ENCODE results near the gene ALDH1L1.

The ALDH1L1 gene

DNA sequence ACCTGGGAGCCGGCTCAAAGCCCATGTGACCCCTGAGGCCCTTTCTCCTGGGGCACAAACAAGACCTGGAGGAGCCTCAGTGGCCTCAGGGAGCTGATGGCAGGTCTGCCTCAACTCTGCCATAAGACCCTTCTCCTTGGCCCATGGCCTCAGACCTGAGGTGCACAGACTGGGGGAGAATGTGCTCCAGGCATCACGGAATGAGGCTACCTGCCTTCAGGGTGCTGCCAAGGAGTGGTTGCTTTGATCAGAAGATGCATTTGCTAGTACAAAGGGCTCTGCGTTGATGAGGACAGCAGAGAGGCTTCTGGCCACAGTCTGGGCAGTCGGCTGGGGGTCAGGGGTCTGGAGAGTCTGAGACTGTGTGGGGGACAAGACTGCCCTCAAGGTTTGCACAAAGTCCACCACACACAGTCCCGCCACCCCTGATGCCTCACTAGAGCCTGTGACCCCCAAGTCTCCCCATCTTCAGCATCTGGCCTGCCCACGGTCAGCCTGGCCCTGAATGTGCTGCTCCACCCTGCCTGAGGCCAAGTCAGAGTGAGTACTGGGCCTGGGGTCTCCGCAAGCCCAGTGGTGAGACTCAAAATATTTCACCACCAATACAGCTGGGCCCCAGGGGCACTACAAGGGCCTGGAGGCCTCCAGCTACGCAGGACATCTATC lies 26.6 kb downstream of the ALDH1L1 start:
- DNase-seq = no peak

DNA sequence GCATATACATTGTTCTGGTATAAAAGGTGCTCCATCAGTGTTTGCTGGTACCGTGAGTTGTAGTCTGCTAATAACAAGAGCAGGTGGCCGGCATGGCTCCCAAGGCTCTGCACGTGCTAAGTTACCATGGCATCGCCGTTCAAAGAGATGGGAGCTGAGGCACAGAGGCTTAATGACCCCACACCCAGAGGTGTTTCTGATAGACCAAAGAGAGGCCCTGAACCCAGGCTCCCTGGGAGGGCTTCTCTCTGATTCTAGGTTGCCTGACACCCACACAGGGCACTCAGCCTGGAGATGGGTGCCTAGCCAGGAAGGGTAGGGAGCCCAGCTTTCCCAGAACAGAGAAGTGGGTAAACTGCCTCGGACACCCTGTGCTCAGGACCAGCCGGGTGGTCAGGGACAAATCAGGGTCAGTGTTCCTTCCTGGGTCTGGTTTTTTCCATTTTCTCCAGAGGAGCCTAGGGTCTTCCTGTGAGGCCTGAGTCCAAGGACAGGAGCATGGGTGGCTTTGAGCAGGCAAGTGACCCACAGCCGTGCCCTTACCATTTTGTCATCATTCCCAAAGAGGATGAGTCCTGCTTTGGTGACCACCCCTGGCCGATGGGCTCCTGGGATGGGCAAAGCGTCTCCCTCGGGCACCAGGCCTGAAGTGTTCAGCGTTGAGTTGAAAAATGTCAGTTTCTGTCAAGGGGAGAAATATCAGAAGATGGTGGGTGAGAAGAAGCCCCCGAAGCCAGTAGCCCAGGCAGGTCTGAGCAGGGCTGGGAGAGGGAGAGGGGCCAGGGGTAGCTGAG lies 27.3 kb downstream of the ALDH1L1 start:
- DNase-seq = no peak

DNA sequence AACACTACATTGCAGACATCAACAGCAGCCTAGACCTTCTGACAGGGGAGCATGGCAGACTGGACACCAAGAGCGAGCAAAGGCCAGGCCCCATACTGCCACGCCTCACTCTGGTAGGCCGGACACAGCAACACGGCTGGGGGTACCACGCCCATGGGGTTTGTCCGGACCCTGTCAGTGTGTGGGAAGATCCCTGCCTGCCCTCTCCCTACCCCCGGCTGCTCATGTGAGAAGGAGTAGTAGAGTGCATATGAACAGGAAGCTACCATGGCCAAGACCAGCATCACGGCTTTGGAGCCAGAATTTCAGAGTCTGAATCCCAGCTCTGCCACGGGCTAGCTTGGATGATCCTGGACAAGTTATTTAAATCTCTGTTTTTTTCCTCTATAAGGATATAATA lies 27.9 kb downstream of the ALDH1L1 start:
- no peak for DNase-seq

DNA sequence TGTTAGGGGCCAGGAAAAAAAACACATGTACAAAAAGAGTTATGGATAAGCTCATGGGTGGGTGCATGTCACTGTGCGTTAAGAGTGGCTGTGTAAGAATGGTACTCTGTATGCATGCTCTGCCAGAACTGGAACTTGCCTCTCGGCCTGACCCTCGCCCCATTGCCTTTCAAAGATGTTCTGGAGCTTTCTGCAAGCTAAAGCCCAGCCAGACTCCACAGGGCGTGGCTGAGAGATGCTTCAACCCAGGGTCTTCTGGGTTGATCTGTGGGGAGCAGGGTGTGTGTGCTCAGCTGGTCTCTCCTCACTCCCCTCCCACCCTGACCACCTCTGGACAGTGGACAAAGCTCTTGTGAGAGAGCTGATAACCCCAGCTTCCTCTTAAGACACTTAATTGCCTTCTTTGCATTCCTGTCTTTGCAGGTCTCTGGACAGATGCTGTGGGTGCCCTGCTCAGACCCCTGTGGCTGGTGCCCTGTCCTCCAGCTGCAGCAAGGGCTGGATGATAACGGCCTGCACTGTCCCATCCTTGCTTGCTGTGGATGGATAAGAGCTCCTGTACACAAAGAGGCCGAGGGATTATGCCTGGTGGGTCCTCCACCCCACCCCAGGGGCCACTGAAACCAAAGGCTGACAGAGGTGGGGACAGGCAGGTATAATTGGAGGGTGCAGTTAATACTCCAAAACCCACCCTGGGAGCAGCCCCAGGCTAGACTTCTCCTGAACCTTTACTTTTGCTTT lies 28.7 kb downstream of the ALDH1L1 start:
- no peak for DNase-seq

DNA sequence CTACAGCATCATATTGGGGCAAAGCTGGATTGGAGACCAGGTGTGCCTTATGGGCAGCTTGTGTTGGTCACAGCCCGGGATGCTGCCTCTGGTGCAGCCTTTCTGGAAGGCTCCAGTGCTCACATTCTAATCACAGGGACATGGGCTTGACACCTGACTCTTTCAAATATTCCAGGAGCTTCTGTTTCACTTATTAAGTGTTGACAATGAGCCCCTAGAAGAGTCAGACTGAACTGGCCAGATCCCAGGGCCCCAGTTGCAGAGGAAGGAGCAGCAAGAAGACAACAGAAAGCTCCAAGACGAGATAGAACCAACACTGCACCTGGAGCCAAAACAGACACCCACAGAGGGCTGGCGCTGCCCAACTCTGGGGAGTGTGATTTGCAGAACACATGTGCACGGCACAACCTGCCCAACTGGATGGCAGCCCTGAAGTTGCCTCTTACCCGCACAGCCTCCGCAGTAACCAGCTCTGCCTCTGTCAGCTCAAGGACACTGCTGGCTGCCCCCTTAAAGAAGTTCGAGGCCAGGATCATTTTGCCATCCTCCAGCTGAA lies 30.3 kb downstream of the ALDH1L1 start:
- DNase-seq = no peak

DNA sequence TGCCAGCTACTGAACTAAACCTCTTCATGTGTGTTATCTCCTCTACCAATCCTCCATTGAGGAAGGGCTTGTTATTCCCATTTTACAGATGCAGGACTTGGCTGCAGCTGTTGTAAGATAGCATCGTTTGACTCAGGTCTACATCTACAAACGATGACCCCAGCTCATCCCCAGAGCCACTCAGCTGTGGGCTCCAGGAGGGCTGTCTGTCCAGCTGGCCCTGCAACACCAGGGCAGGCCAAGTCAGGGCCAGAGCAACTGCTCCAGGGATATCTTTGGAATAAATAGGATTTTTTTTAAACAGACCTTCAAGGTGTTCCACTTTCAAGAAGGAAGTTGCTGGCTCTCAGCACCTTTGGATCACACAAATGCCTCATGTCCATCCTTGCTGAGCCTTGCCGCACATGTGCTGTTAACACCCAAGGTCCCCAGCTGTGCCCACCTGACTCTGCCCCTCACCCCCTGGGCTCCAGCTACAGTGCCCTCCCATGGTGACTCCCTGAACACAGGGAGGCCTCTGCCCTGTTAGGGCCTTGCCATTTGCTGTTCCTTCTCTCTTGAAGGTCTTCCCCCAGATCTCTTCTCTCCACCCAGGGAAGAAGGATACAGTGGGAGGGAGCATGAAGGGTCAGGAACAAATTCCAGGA lies 31.0 kb downstream of the ALDH1L1 start:
- DNase-seq = no peak

DNA sequence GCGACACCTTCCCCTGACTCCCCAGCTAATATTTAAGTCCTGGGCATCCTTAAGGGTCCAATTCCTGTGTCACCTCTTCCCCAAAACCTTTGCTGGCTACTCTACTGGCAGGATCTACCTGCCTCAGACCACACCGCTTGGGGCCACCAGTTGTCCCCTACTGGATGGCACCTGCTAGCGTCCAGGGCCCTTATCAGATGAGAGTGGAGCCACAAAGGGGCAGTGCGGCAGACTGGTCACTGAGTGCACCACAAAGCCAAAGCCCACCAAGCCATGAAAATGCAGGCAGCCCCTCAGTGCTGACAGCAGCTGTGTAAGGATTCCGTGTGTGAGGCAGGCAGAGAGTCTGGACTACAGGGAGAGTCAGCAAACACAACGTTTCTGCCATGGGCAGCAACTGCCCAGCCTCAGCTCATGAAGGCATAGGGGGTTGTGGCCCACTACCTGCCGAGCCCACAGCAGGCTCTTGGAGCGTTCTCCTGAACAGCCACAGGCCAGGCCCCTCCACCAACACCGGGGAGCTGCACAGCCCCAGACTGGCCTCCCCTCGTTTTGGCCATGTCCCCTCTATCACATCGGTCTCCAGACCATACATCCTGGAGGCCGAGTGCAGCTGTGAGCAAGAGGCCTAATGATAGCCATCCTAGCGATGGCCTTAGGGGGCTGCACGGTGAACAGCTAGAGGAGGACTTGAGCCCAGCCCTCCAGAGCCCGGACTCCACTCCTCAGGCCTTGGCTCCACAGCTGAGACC lies 32.3 kb downstream of the ALDH1L1 start:
- DNase-seq = no peak

DNA sequence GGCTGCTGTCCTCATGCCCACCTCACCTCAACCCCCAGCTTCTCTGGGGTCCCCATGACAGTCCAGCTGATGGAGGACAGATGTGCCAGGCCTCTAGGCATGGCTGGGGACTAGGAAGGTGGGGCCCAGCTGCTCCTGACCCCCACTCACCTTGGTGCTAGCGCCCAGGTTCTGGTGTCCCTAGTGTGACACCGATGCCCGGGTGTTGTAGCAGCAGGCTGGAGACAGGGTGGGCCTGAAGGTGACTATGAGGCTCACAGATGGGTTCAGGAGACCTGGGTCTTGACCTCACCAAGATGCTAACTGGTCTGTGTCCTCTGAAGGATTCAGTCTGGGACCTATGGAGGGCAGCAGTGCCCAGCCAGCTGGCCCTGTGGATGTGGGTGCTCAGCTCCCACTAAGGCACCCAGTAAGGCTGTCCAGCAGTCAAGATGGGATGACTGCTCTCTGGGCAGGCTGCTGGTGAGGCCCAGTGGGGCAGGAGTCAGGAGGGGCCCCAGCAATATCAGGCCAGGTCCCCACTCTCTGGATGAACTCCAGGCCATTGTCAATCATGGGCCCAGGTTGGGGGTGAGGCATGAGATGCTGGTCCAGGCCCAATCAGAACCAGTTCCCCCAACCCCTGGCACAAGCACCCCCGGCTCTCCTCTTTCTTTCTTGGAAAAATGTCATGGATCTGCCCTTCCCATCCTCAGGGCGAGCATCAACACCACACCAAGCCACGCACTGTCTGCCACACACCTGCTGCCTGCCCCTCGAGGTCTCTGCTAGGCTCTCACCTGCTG lies 33.0 kb downstream of the ALDH1L1 start:
- no peak for DNase-seq

DNA sequence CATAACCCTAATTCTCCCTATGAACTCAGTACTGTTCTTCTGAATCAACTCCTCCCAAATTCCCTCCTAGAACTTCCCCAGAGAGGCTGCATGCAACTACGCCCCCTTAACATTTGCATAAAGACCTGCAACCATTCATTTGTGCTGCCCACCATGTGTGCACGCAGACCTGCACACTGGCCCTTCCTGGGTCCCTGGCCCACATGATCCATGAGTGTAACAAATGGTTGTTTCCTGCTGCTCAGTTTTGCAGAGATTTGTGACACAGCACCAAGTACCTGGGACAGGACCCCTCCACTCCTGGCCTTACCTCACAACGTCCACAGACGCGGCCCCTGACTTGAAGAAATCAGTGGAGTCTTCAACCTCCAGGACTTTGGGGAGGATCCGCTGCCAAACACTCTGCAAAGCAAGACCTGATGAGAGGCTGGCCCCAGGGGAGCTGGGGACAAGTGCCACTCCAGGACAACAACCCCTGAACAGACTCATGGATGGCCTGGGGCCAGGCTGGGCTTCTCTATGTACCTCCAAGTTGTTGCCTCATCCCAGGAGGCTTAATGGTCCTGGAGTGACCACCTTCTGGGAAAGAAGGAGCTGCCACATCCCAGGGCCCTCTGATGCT lies 33.8 kb downstream of the ALDH1L1 start:
- DNase-seq = no peak

DNA sequence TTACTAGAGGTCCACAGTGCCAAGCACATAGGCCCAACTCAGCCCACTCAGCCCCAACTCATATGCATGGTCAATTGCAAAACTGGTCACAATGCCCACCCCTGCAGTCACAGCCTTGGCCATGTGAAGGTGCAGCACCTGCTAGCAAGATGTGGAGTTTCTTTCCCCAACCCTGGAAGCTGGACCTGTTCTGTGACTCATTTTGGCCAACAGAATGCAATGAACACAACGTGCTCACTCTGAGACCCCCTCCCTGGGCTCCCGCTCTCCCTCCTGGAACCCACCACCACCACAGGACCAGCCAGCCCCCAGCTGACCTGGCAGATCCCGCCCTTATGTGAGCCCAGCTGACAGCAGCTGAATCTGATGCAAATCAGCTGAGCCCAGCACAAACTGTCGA lies 34.4 kb downstream of the ALDH1L1 start:
- no peak for DNase-seq

DNA sequence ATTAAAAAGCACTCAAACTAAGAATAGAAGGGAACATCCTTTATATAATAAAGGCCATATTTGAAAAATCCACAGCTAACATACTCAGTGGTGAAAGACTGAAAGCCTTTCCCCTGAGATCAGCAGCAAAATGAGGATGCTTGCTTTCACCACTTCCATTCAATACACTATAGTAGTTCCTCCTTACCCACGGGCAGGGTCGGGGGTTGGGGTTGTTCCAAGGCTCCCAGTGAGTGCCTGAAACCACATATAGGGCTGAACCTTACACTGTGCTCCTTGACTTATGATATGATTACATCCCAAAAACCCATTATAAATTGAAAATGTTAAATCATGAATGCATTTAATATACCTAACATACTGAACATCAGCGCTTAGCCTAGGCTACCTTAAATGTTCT lies 37.7 kb downstream of the ALDH1L1 start:
- DNase-seq = no peak

DNA sequence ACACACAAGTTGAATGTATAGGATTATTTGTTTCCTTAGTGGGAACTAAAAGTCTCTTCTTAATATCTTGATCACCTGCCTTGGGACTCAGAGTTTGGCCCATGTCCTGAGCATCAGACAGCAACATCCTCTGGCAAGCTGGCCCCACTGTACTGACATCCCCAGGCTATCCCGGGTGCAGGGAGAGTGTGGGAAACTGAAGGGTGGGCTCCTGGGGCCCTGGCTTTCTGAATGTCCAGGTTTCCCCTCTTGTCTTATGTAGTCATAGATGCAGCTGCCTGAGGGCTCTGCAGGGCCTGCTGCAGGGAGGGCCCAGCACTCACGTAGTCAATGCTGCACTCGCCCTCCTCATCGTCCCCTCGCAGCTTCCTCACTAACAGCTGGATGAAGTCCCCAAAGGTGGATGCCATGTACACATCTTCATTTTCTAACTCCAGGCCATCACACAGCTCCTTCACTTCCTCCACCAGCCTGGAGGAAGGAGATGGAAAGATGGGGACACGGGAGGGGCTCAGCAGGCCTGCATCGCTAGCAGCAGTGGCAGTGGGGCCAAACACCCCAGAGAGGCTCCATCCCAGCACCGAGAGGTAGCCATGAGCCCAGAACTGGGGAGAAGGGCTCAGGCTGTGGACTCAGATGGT lies 42.8 kb downstream of the ALDH1L1 start:
- DNase-seq = no peak

DNA sequence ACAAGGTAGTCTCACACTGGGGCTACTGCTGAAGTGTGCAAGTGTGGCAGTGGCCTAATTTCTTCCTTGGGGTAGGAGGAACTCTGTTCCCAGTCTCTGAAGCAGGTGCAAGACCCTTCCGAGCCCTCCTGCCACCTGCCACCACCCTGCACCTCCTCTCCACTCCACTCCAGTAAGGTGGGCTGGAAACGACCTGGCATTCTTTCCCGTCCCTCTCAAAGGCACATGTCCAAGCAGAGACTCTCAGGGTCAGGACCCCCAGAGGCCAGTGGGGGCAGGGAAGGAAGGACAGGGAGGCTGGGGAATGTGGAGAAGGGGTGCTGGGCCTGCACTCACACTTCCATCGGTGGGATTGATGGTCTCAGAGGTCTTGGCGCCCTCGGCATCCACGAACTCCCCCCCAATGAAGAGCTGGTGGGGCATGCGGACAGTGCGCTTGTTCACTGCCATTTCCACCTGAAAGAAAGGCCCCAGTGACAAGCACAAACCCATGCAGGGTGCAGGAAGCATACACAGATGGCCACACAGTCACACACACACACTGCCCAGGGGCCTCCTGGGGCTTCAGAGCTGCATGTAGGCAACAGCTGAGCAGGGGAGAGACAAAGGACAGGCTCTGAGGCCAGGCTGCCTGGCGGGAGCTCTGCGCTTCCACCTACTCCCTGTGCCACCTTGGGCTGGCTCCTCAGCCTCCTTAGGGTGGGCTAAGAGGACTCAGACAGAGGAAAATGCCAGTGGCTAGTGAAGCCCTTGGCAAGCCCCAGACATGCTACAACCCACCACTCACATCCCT lies 43.8 kb downstream of the ALDH1L1 start:
- no peak for DNase-seq

DNA sequence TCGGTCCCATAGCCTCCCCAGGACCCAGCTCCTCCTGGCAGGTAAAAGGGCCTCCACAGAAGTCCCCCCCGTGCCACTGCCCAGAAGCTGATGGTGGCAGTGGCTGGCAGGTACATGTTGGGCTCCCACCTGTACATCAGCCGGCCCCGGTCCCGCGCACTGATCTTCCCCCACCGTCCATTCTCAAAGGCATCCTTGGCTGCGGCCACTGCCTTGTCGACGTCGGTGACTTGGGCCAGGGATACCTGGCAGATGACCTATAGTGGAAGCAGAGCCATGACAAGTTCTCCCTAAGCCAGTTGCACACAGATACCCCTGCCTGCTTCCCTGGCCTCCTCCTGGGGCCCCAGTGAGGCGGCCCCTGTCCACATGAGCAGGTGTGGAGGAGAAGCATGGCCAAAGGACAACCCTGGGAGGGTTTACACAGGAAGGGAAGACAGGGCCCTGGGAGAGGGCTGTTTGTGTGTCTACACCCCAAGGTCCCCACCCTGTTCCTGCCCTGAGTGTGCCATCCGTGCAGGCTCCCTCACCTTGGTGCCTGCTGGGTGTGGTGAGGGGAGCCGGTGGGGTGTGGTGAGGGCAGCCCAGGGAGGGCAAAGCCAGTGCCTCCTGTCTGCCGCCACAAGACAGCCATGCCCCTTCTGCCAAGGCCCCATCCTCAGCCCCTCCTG lies 44.8 kb downstream of the ALDH1L1 start:
- no peak for DNase-seq

DNA sequence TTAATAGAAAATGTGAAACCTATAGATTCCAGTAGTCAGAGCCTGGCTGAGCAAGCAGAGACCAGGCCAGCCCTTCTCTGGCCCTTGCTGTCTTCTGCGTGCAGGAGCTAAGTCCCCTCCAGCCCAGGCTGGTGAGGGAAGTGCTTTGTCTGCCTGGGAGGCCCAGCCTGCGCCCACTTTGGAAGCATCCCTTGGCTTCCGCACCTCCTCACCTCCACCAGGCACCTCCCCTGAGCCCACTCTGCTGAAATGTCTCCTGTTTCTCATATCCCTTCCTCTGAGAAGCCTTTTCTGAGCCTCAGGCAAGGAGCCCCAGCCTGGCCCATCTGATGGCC lies 45.3 kb downstream of the ALDH1L1 start:
- no peak for DNase-seq

DNA sequence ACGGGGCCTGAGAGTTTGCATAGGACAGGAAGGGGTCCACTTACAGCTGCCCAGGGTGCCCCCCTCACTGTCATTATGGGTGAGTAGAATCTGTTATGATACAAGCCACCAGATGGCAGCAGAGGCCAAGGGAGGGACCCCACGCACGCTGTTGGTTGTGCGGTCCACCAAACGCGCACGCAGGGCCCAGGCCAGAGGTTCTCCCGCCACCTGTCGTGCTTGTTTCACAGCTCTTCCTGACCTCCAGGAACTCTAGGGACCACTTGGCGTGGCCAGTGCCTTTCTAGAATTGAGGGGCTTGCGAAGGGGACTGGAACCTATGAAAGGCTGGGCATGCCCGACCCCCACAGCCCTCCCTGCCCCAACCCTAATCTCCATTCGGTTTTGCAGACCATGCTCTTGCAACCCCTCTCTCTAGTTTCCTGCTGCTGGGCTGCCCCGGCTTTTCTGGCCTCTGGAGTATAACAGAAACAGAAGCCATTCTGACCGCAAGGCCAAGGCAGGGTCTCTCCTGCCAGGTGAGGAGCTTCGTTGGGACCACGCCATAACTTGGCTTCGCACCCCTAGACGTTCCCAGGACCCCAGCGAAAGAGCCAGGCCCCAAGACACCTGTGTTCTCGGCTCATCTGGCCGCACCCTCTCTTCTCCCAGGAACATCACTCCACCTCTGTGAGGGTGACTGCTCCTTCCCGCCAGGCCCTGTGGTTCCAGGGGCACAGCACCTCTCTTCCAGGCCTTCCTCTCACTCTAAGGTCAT lies 46.0 kb downstream of the ALDH1L1 start:
- peak; percentile 43 for DNase-seq

DNA sequence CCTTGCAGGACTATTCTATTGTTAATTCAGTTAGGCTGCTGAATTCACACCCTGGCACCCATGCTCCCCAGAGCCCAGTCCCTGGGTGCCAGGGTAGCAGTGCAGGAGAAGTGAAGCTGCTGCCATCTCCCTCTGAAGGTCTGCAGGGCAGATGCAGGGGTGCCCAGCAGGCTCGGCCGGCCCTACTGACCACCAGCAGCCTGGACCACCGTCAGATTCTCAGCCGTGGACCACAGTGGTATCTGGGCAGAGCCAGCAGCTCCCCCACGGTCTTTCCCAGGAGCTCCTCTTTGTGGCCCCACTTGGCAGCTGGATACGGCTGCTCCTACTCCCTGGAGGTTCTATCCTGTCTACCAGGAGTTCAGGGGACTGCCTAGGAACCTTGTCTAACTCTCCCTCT lies 46.8 kb downstream of the ALDH1L1 start:
- DNase-seq = no peak

DNA sequence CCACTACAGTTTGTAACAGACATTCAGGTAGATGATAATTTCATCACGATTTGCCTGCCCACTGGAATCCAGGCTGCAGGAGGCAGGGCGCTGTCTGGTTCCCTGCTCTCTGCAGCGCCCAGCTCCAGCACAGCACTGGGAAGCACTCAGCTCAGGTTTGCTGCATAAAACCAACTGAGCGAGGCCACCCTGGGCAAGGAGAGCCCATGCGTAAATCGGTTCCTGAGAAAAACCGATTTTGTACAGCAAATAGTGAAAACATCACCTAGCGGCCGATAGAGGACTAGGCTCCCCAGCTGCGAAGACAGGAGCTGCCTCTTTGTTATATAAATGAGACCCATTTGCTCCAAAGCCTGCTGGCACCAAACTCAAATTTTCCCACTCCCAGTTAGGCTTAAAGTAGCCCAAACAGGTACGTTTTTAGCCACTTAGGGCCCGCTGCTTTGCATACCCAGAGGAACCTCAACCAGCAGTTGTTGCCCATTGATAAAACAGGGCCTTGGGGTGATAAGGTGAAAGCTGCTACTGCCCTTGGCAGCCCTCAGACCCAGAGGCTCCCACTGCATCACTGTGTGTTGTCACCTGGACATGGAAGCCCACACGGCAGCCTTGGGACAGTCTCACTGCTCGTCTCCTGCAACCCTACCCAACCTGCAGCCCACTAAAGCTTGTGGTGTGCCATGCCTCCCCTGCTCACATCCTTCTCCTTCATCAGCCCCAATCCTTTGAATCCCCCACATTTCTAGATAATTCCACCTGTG lies 47.5 kb downstream of the ALDH1L1 start:
- DNase-seq = no peak

All from fibroblast of skin of right quadriceps (primary cell).